Endothelial cell of umbilical vein (primary cell): ENCODE measurements around the gene KREMEN1. TPM values are rescaled to one million over a fixed set of nuclear protein-coding genes. Genes with fewer than 3 reads are reported as not detected.

Source experiments
- BruUV-seq: library from RNA; stranded (reverse); fragments of 400-500 nt; replicated peaks from 2 replicates; lab custom pipeline; 2021; lab: Mats Ljungman, UMichigan
- CTCF ChIA-PET: fragments of 300-600, 350-600 bp; sonication (Branson Sonifier 250); formaldehyde crosslinking; loops from one replicate; lab custom pipeline; 2021; ENCODE audit warnings: antibody characterized with exemption, inconsistent platforms; lab: Charles Lee
- POLR2A ChIA-PET: fragments of 300-600, 350-600 bp; sonication (Branson Sonifier 250); formaldehyde crosslinking; loops from one replicate; lab custom pipeline; 2021; ENCODE audit warnings: antibody characterized with exemption, inconsistent platforms; lab: Charles Lee
- DNase-seq: peaks from one replicate; pipeline ENCODE4 v3.0.0-alpha.2; 2011; ENCODE audit warnings: low read depth, low spot score
- FAIRE-seq: peaks from 2 replicates; lab custom pipeline; 2011; peaks lifted over from hg19 to GRCh38; lab: Jason Lieb, UNC
- H2AFZ ChIP-seq: 2 replicates; pipeline ENCODE4 v1.6.0; 2012; ENCODE audit warnings: low read depth, low read length, control low read depth, inconsistent platforms
- H3K27ac ChIP-seq: 2 replicates; pipeline ENCODE4 v1.5.1; 2011; ENCODE audit warnings: low read depth, mild to moderate bottlenecking, control low read depth, low read length, moderate library complexity; ENCODE audit not compliant: insufficient read depth
- H3K27me3 ChIP-seq, 2 experiments: 2 replicates each; pipeline versions ENCODE4 v1.6.0 to v1.6.1; 2011; ENCODE audit warnings: low read length in 2 of 2, mixed read lengths in 1 of 2; ENCODE audit not compliant: control insufficient read depth in 2 of 2, insufficient read depth in 2 of 2
- H3K36me3 ChIP-seq, 2 experiments: 2 replicates in 1 of 2; 3 replicates in 1 of 2; pipeline ENCODE4 v1.5.1; 2011; ENCODE audit warnings: low read length in 2 of 2, mild to moderate bottlenecking in 1 of 2, moderate library complexity in 1 of 2; ENCODE audit not compliant: control insufficient read depth in 2 of 2, insufficient read depth in 2 of 2; ENCODE audit errors: extremely low read depth in 1 of 2
- H3K4me1 ChIP-seq: 3 replicates; pipeline ENCODE4 v1.5.1; 2011; ENCODE audit warnings: mild to moderate bottlenecking, low read length; ENCODE audit not compliant: control insufficient read depth, insufficient read depth; ENCODE audit errors: extremely low read depth
- H3K4me2 ChIP-seq: 2 replicates; pipeline ENCODE4 v1.6.1; 2011; ENCODE audit warnings: low read length, control low read depth, mixed read lengths; ENCODE audit not compliant: insufficient read depth
- H3K4me3 ChIP-seq, 3 experiments: fragments of 200-600 bp in 1 of 3; sonication (generic), shearing (Covaris generic) in 1 of 3; replicated peaks in 1 of 3; 2 replicates each; pipeline ENCODE4 v1.5.1; 2011 to 2016; ENCODE audit warnings: control low read depth in 3 of 3, low read length in 3 of 3, mild to moderate bottlenecking in 2 of 3, inconsistent platforms in 1 of 3, low read depth in 1 of 3, moderate library complexity in 1 of 3; ENCODE audit not compliant: insufficient read depth in 1 of 3
- H3K79me2 ChIP-seq: 2 replicates; pipeline ENCODE4 v1.6.0; 2012; ENCODE audit warnings: low read length, inconsistent platforms; ENCODE audit not compliant: control insufficient read depth, insufficient read depth
- H3K9ac ChIP-seq: replicated peaks from 2 replicates; pipeline ENCODE3; 2011; ENCODE audit warnings: low read length, control low read depth; ENCODE audit not compliant: insufficient read depth; ENCODE audit errors: extremely low read depth
- H3K9me1 ChIP-seq: replicated peaks from 3 replicates; pipeline ENCODE4 v1.6.0; 2011; ENCODE audit warnings: mild to moderate bottlenecking, low read length; ENCODE audit not compliant: control insufficient read depth, insufficient read depth; ENCODE audit errors: extremely low read depth
- H3K9me3 ChIP-seq: replicated peaks from 2 replicates; pipeline ENCODE4 v1.5.1; 2012; ENCODE audit warnings: low read length, inconsistent platforms; ENCODE audit not compliant: control insufficient read depth, insufficient read depth
- H4K20me1 ChIP-seq: replicated peaks from 2 replicates; pipeline ENCODE3; 2011; ENCODE audit warnings: mild to moderate bottlenecking, low read length; ENCODE audit not compliant: control insufficient read depth, insufficient read depth; ENCODE audit errors: extremely low read depth
- EZH2 ChIP-seq: IDR thresholded peaks from 2 replicates; pipeline ENCODE4 v1.6.1; 2012; ENCODE audit warnings: borderline replicate concordance, low read depth, mild to moderate bottlenecking, moderate library complexity, low read length, inconsistent platforms; ENCODE audit not compliant: severe bottlenecking
- FOS ChIP-seq: IDR thresholded peaks from 2 replicates; pipeline ENCODE4 v1.6.1; 2011; ENCODE audit warnings: mild to moderate bottlenecking, low read length, moderate library complexity, borderline replicate concordance; ENCODE audit not compliant: insufficient read depth
- GATA2 ChIP-seq: IDR thresholded peaks from 2 replicates; pipeline ENCODE4 v1.7.0; 2011; ENCODE audit warnings: low read depth, mild to moderate bottlenecking, moderate library complexity, mixed read lengths, low read length; ENCODE audit not compliant: insufficient read length, insufficient read depth
- JUN ChIP-seq: IDR thresholded peaks from 2 replicates; pipeline ENCODE4 v1.6.1; 2011; ENCODE audit warnings: borderline replicate concordance, low read depth; ENCODE audit not compliant: insufficient read length, insufficient read depth
- MYC ChIP-seq: IDR thresholded peaks from one replicate; pipeline ENCODE4 v1.6.1; 2011; ENCODE audit warnings: mild to moderate bottlenecking, low read depth, low read length
- POLR2A ChIP-seq: IDR thresholded peaks from 2 replicates; pipeline ENCODE4 v1.6.1; 2012; ENCODE audit warnings: low read depth, mild to moderate bottlenecking, control low read depth, low read length
- POLR2AphosphoS5 ChIP-seq: IDR thresholded peaks from 2 replicates; pipeline ENCODE4 v1.6.1; 2012; ENCODE audit warnings: low read depth, mild to moderate bottlenecking, control low read depth, low read length, moderate library complexity; ENCODE audit not compliant: insufficient read depth
- dilution Hi-C: fragments of 300-500 bp; cut with MboI; formaldehyde crosslinking; loops from one replicate; pipeline ENCODE4 v1.15.0; 2019; ENCODE audit warnings: low sequenced_read_pairs; ENCODE audit not compliant: extremely low pct_ligation_motif_present
- intact Hi-C: fragments of 100-400 bp; cut with micrococcal nuclease; formaldehyde crosslinking; loops from one replicate; pipeline ENCODE4 v1.10.0; 2022
- polyA plus RNA-seq, 4 experiments: library from polyadenylated mRNA; depleted of rRNA in 3 of 4; stranded (reverse) in 3 of 4; unstranded in 1 of 4; fragments of >200 nt; gene quantifications; 2 replicates each; pipeline versions ENCODE4 v1.2.1 to v1.2.3, GENCODE V29; 2011 to 2012; ENCODE audit warnings: missing spikeins in 1 of 4
- total RNA-seq: library from RNA; stranded (reverse); gene quantifications from 2 replicates; pipeline ENCODE4 v1.2.3, GENCODE V29; 2021
- TF ChIP-seq, protein P1 (sequence below): IDR thresholded peaks from 2 replicates; pipeline ENCODE4 v1.6.1; 2011; ENCODE audit not compliant: insufficient read depth, insufficient read length
- TF ChIP-seq, protein P2 (sequence below), 2 donors: IDR thresholded peaks; 1 replicate in 1 of 2; 2 replicates in 1 of 2; pipeline ENCODE4 v1.5.1; 2011; ENCODE audit warnings: low read length in 2 of 2, mild to moderate bottlenecking in 2 of 2, moderate library complexity in 2 of 2, control low read depth in 1 of 2, inconsistent platforms in 1 of 2, low read depth in 1 of 2; ENCODE audit not compliant: insufficient read depth in 1 of 2; ENCODE audit errors: extremely low read depth in 1 of 2

KREMEN1 gene
- total and polyA plus RNA-seq, 2 donors (not counting 3 experiments of a cell fraction or from before 2014, with no cell fraction given), result 0.58 to 1.1 TPM

DNA sequence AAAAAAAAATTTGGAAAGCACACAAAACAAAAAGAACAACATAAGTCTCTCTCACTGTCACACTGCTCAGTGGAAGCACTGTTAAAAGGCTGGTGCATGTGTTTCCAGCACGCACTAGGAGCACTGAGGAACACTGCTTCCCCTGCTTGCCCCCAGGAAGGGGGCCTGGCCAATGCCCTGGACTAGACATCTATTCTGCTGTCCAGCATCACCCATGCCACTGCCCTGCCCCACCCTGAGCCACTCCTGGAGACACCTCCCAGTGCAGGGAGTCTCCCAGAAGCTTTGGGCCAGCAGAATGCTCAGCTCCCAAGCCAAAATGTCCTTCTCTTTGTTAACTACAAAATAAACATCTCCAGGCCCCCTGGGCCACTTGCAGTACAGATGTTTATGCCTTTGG is 83.1 kb downstream of the KREMEN1 start:
- H3K36me3 ChIP-seq, result no peaks in the 10 kb centered on the region
- peaks cover 2 to 10% of the 10 kb centered on the region in 2 experiments for H3K27me3 ChIP-seq
- H3K4me2 ChIP-seq, result no peak overlapping the region
- no peaks in the 10 kb centered on the region for H3K9me1 ChIP-seq
- no TSS peak for BruUV-seq
- TF ChIP-seq FOS, result no peak
- TF ChIP-seq, protein P1, sequence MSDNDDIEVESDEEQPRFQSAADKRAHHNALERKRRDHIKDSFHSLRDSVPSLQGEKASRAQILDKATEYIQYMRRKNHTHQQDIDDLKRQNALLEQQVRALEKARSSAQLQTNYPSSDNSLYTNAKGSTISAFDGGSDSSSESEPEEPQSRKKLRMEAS, result no peak
- no peak for TF ChIP-seq GATA2
- TF ChIP-seq POLR2AphosphoS5, result no peak
- TF ChIP-seq, protein P2, sequence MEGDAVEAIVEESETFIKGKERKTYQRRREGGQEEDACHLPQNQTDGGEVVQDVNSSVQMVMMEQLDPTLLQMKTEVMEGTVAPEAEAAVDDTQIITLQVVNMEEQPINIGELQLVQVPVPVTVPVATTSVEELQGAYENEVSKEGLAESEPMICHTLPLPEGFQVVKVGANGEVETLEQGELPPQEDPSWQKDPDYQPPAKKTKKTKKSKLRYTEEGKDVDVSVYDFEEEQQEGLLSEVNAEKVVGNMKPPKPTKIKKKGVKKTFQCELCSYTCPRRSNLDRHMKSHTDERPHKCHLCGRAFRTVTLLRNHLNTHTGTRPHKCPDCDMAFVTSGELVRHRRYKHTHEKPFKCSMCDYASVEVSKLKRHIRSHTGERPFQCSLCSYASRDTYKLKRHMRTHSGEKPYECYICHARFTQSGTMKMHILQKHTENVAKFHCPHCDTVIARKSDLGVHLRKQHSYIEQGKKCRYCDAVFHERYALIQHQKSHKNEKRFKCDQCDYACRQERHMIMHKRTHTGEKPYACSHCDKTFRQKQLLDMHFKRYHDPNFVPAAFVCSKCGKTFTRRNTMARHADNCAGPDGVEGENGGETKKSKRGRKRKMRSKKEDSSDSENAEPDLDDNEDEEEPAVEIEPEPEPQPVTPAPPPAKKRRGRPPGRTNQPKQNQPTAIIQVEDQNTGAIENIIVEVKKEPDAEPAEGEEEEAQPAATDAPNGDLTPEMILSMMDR (IDR thresholded peaks at IDR 0.05; ENCODE audit: extremely low read depth in 1 of 2, insufficient read depth in 1 of 2, low read depth in 1 of 2, low read length in 2 of 2), result no peak
- TF ChIP-seq MYC, result no peak
- TF ChIP-seq EZH2, result no peak
- no peak for TF ChIP-seq POLR2A
- TF ChIP-seq JUN, result no peak
- no peaks in the 10 kb centered on the region for H3K4me1 ChIP-seq
- no peaks in the 10 kb centered on the region for H3K79me2 ChIP-seq
- FAIRE-seq (no peak), DNase-seq (no peak)
- H3K27ac ChIP-seq, result no peak overlapping the region
- intact Hi-C loops (loop anchor here (2.0 kb wide), 1 partner anchor 111 kb away; no protein-coding TSS in a partner anchor), dilution Hi-C loops (no loop called here)
- no peak overlapping the region for H2AFZ ChIP-seq
- H4K20me1 ChIP-seq, result no peaks in the 10 kb centered on the region
- no peak overlapping the region for H3K9ac ChIP-seq
- no peak overlapping the region for H3K4me3 ChIP-seq
- no peaks in the 10 kb centered on the region for H3K9me3 ChIP-seq
- CTCF ChIA-PET, result interaction anchor here (2.6 to 5.5 kb wide), 2 partner anchors 91 to 116 kb away, joined by 29 to 65 read pairs; no protein-coding TSS in a partner anchor
- POLR2A ChIA-PET, result no interaction called here
